ENCODE measurements around the gene CCL17. TPM values are rescaled to one million over a fixed set of nuclear protein-coding genes. Genes with fewer than 3 reads are reported as not detected.

CCL17 gene
- total and polyA plus RNA-seq, 2 of the 4 experiments (the other 2 are of a cell fraction) = not detected

DNA sequence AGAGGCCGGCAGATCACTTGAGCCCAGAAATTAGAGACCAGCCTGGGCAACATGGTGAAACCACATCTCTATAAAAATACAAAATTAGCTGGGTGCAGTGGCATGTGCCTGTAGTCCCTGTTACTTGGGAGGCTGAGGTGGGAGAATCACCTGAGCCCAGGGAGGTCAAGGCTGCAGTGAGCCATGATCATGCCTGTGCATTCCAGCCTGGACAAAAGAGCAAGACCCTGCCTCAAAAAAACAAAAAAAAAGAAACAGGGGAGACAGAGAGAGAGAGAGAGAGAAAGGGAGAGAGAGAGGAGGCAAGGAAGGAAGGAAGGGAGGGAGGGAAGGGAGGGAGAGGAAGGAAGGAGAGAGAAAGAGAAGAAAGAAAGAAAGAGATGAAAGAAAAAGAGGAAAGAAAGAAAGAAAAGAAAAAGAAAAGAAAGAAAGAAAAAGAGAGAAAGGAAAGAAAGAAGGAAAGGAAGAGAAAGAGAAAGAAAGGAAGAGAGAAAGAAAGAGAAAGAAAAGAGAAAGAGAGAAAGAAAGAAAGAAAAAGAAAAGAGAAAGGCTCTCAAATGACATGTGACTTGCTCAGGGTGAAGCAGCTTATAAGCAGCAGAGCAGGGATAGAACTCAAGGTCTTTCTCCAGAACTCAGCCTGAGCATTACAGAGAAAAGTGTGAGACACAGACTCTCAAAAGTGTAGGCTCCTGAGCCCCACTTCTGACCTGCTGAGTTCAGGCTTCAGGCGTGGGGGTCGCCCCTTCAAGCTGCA, 16.8 kb upstream of the CCL17 start:
- no peak overlapping the region for H3K4me2 ChIP-seq (ENCODE audit: low read depth, low read length)
- H2AFZ ChIP-seq (replicated peaks; ENCODE audit: low read length, poor library complexity) = peak overlapping the region; percentile 32
- no peak overlapping the region for H3K27ac ChIP-seq (ENCODE audit: insufficient read depth, low read length)
- H4K91ac ChIP-seq (ENCODE audit: insufficient read depth, low read depth, low read length) = no peak overlapping the region
- CTCF ChIA-PET = no interaction called here
- in situ Hi-C loops (cut with MboI; ENCODE audit: low sequenced_read_pairs) = no loop called here
- H2BK120ac ChIP-seq (ENCODE audit: low read depth, low read length) = no peak overlapping the region
- no peak overlapping the region for H2AK5ac ChIP-seq (ENCODE audit: low read depth, low read length)
- no peak overlapping the region for H3K23ac ChIP-seq (ENCODE audit: low read depth, low read length)
- no peak overlapping the region for H3K9ac ChIP-seq (ENCODE audit: low read depth, low read length)
- H3K9me3 ChIP-seq (ENCODE audit: control insufficient read depth, insufficient read depth, low read length) = peaks cover 3% of the 10 kb centered on the region
- dilution Hi-C loops (cut with HindIII; ENCODE audit: low sequenced_read_pairs, unreplicated experiment) = no loop called here
- H2BK15ac ChIP-seq (ENCODE audit: low read depth, low read length) = no peak overlapping the region
- H3K56ac ChIP-seq (ENCODE audit: extremely low read depth, insufficient read depth, low read length) = no peak overlapping the region
- H4K20me1 ChIP-seq (ENCODE audit: insufficient read depth, low read length) = no peaks in the 10 kb centered on the region
- no TSS peak for BruUV-seq (replicated peaks)
- TF ChIP-seq RCOR1 (IDR thresholded peaks at IDR 0.05; ENCODE audit: insufficient replicate concordance, low read length) = no peak
- TF ChIP-seq CEBPB (IDR thresholded peaks at IDR 0.05; ENCODE audit: low read depth, low read length) = no peak
- TF ChIP-seq POLR2A (IDR thresholded peaks at IDR 0.05; ENCODE audit: low read depth, low read length) = no peak
- TF ChIP-seq FOS (IDR thresholded peaks at IDR 0.05; ENCODE audit: low read depth, low read length) = no peak
- TF ChIP-seq RAD21 (IDR thresholded peaks at IDR 0.05; ENCODE audit: low read length) = no peak
- TF ChIP-seq MAFK (IDR thresholded peaks at IDR 0.05; ENCODE audit: low read depth, low read length) = no peak
- TF ChIP-seq CHD1 (IDR thresholded peaks at IDR 0.05; ENCODE audit: low read depth, low read length) = no peak
- TF ChIP-seq, protein P1, sequence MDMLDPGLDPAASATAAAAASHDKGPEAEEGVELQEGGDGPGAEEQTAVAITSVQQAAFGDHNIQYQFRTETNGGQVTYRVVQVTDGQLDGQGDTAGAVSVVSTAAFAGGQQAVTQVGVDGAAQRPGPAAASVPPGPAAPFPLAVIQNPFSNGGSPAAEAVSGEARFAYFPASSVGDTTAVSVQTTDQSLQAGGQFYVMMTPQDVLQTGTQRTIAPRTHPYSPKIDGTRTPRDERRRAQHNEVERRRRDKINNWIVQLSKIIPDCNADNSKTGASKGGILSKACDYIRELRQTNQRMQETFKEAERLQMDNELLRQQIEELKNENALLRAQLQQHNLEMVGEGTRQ (IDR thresholded peaks at IDR 0.05; ENCODE audit: low read depth, low read length) = no peak
- TF ChIP-seq MXI1 (IDR thresholded peaks at IDR 0.05; ENCODE audit: borderline replicate concordance, low read depth, low read length) = no peak
- TF ChIP-seq, protein P2, sequence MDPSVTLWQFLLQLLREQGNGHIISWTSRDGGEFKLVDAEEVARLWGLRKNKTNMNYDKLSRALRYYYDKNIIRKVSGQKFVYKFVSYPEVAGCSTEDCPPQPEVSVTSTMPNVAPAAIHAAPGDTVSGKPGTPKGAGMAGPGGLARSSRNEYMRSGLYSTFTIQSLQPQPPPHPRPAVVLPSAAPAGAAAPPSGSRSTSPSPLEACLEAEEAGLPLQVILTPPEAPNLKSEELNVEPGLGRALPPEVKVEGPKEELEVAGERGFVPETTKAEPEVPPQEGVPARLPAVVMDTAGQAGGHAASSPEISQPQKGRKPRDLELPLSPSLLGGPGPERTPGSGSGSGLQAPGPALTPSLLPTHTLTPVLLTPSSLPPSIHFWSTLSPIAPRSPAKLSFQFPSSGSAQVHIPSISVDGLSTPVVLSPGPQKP (IDR thresholded peaks at IDR 0.05; ENCODE audit: borderline replicate concordance, low read depth, low read length) = no peak
- no peak overlapping the region for H3K4ac ChIP-seq (ENCODE audit: low read depth, low read length)
- WGBS, 2 experiments (ENCODE audit: extremely low coverage in 2 of 2, insufficient read length in 1 of 2) = 60% methylated on average over 2 of the region's 3 CpGs; no CpG with 5 or more reads in 1 of the 2 experiments
- H3K4me1 ChIP-seq (ENCODE audit: control insufficient read depth, insufficient read depth, low read length) = peaks cover 3% of the 10 kb centered on the region; the same call in 1 of the 2 replicates
- no peak overlapping the region for H2BK20ac ChIP-seq (ENCODE audit: low read depth, low read length)
- no peaks in the 10 kb centered on the region for H3K36me3 ChIP-seq (ENCODE audit: control insufficient read depth, insufficient read depth, low read length)
- H4K5ac ChIP-seq (ENCODE audit: low read depth, low read length) = no peak overlapping the region
- no peaks in the 10 kb centered on the region for H3K79me1 ChIP-seq (ENCODE audit: low read depth in 1 of 2, low read length in 2 of 2)
- DNase-seq = no peak
- peaks cover 33% of the 10 kb centered on the region for H3K27me3 ChIP-seq (ENCODE audit: control insufficient read depth, insufficient read depth, low read length)
- no peaks in the 10 kb centered on the region for H3K9me1 ChIP-seq (ENCODE audit: insufficient read depth, low read length)
- no peak for ATAC-seq (ENCODE audit: low read depth)
- no peak overlapping the region for H3K4me3 ChIP-seq (ENCODE audit: insufficient read depth, low read depth, low read length)
- intact Hi-C loops (cut with micrococcal nuclease) = no loop called here
- POLR2A ChIA-PET (ENCODE audit: unreplicated experiment) = no interaction called here
- H2AK9ac ChIP-seq (replicated peaks; ENCODE audit: low read depth, low read length, poor library complexity) = no peak overlapping the region
- H3K14ac ChIP-seq (replicated peaks; ENCODE audit: low read depth, low read length) = no peak overlapping the region
- H2BK5ac ChIP-seq (ENCODE audit: low read depth, low read length, poor library complexity, severe bottlenecking) = no peak overlapping the region
- no peak overlapping the region for H3K18ac ChIP-seq (ENCODE audit: low read depth, low read length)
- no peak overlapping the region for H4K8ac ChIP-seq (ENCODE audit: low read depth in 2 of 2, low read length in 2 of 2)

Data from IMR-90 (cell line).